HepG2 (cell line): Measurements from ENCODE around the gene PASK. TPM values are rescaled to one million over a fixed set of nuclear protein-coding genes. Genes with fewer than 3 reads are reported as not detected.

ENCODE experiments used
- ATAC-seq: fragments of 200-7000 bp; cut with Tn5 transposase; 3 replicates; pipeline ENCODE4 v1.9.1; 2020; ENCODE audit warnings: mild to moderate bottlenecking, moderate library complexity
- BruUV-seq: library from RNA; stranded (reverse); fragments of 400-500 nt; replicated peaks from 2 replicates; lab custom pipeline; 2021; lab: Mats Ljungman, UMichigan
- CTCF ChIA-PET: fragments of 300-600 bp; formaldehyde crosslinking; extraction: SDS; loops from one replicate; lab custom pipeline; 2021; ENCODE audit warnings: low total read pairs, inconsistent platforms, low intra/inter-chr PET ratio; lab: Yijun Ruan, JAX
- POLR2A ChIA-PET: fragments of 350-600 bp; sonication (Branson Sonifier 250); formaldehyde crosslinking; loops from one replicate; lab custom pipeline; 2020; ENCODE audit warnings: antibody characterized with exemption, inconsistent platforms; lab: Yijun Ruan, JAX
- DNase-seq: peaks from one replicate; pipeline ENCODE4 v3.0.0-alpha.2; 2015; ENCODE audit warnings: low spot score
- FAIRE-seq: peaks from 3 replicates; lab custom pipeline; 2011; peaks lifted over from hg19 to GRCh38; lab: Jason Lieb, UNC
- H2AFZ ChIP-seq: one replicate; pipeline ENCODE4 v1.6.1; 2011; ENCODE audit warnings: low read length, inconsistent platforms
- H3K27ac ChIP-seq: fragments of 300-600 bp; 3 replicates; pipeline ENCODE4 v1.8.0; 2011; ENCODE audit warnings: mixed run types, mild to moderate bottlenecking, mixed read lengths, low read length, inconsistent platforms; ENCODE audit not compliant: insufficient read depth; ENCODE audit errors: extremely low read length
- H3K27me3 ChIP-seq, 2 experiments: fragments of 200-600 bp in 1 of 2; 2 replicates in 1 of 2; 3 replicates in 1 of 2; pipeline versions ENCODE4 v1.6.0 to v1.8.0; 2011; ENCODE audit warnings: low read length in 2 of 2, mild to moderate bottlenecking in 2 of 2, moderate library complexity in 2 of 2, inconsistent platforms in 1 of 2; ENCODE audit not compliant: insufficient read depth in 2 of 2, control insufficient read depth in 1 of 2
- H3K36me3 ChIP-seq, 2 experiments: fragments of 200-600 bp in 1 of 2; replicated peaks in 1 of 2; 2 replicates in 1 of 2; 3 replicates in 1 of 2; pipeline versions ENCODE4 v1.5.1 to v1.8.0; 2011; ENCODE audit warnings: low read length in 2 of 2, inconsistent platforms in 1 of 2; ENCODE audit not compliant: insufficient read depth in 2 of 2, control insufficient read depth in 1 of 2
- H3K4me1 ChIP-seq: 2 replicates; pipeline ENCODE4 v1.5.1; 2012; ENCODE audit warnings: low read length, inconsistent platforms; ENCODE audit not compliant: insufficient read depth
- H3K4me2 ChIP-seq: 2 replicates; pipeline ENCODE4 v1.6.0; 2011; ENCODE audit warnings: low read depth, low read length, inconsistent platforms
- H3K4me3 ChIP-seq, 3 experiments: fragments of 200-600 bp in 1 of 3; sonication (generic), shearing (Covaris generic) in 1 of 3; replicated peaks in 1 of 3; 2 replicates each; pipeline ENCODE4 v1.5.1; 2011 to 2016; ENCODE audit warnings: low read length in 3 of 3, inconsistent platforms in 2 of 3, low read depth in 2 of 3, mild to moderate bottlenecking in 2 of 3, control low read depth in 1 of 3, mixed read lengths in 1 of 3; ENCODE audit not compliant: insufficient read depth in 1 of 3
- H3K79me2 ChIP-seq: one replicate; pipeline ENCODE4 v1.6.1; 2011; ENCODE audit warnings: low read length, inconsistent platforms; ENCODE audit not compliant: insufficient read depth
- H3K9ac ChIP-seq: 2 replicates; pipeline ENCODE4 v1.6.0; 2011; ENCODE audit warnings: mild to moderate bottlenecking, low read depth, low read length, inconsistent platforms; ENCODE audit not compliant: insufficient read depth
- H3K9me3 ChIP-seq: 2 replicates; pipeline ENCODE4 v1.5.1; 2012; ENCODE audit warnings: mild to moderate bottlenecking, low read length
- H4K20me1 ChIP-seq: 2 replicates; pipeline ENCODE4 v1.6.0; 2011; ENCODE audit warnings: inconsistent platforms, mild to moderate bottlenecking, low read length, moderate library complexity; ENCODE audit not compliant: insufficient read depth
- DR1 ChIP-seq: sonication (generic); formaldehyde crosslinking; IDR thresholded peaks from 2 replicates; pipeline ENCODE4 v1.8.0; 2021; ENCODE audit warnings: mild to moderate bottlenecking, missing genetic modification reagents, inconsistent platforms
- EED ChIP-seq: sonication (generic); formaldehyde crosslinking; IDR thresholded peaks from 2 replicates; pipeline ENCODE4 v1.5.0; 2020; ENCODE audit warnings: mild to moderate bottlenecking, missing genetic modification reagents
- IKZF5 ChIP-seq: IDR thresholded peaks from 2 replicates; pipeline ENCODE4 v1.6.1; 2018; ENCODE audit warnings: missing genetic modification reagents, mild to moderate bottlenecking, missing compliant biosample characterization
- NCOA5 ChIP-seq: sonication (generic); formaldehyde crosslinking; IDR thresholded peaks from 2 replicates; pipeline ENCODE4 v1.4.0; 2020; ENCODE audit warnings: missing genetic modification reagents
- NR0B2 ChIP-seq: sonication (generic); formaldehyde crosslinking; IDR thresholded peaks from 2 replicates; pipeline ENCODE4 v1.4.0; 2020; ENCODE audit warnings: mild to moderate bottlenecking, missing genetic modification reagents
- PAF1 ChIP-seq: IDR thresholded peaks from 2 replicates; pipeline ENCODE4 v1.6.1; 2016; ENCODE audit warnings: missing genetic modification reagents, missing compliant biosample characterization
- PAX8 ChIP-seq: sonication (generic); formaldehyde crosslinking; IDR thresholded peaks from 2 replicates; pipeline ENCODE4 v1.8.0; 2022; ENCODE audit warnings: mild to moderate bottlenecking, missing genetic modification reagents, borderline replicate concordance
- PITX1 ChIP-seq: sonication (generic); formaldehyde crosslinking; IDR thresholded peaks from 2 replicates; pipeline ENCODE4 v1.5.1; 2020; ENCODE audit warnings: mild to moderate bottlenecking, missing genetic modification reagents
- ZBED4 ChIP-seq: sonication (generic); formaldehyde crosslinking; IDR thresholded peaks from 2 replicates; pipeline ENCODE4 v1.4.0; 2020; ENCODE audit warnings: missing genetic modification reagents, borderline replicate concordance
- ZFP37 ChIP-seq: sonication (generic); formaldehyde crosslinking; IDR thresholded peaks from 2 replicates; pipeline ENCODE4 v1.4.0; 2020; ENCODE audit warnings: missing genetic modification reagents, borderline replicate concordance
- ZHX2 ChIP-seq, 2 experiments: sonication (generic) in 1 of 2; formaldehyde crosslinking in 1 of 2; IDR thresholded peaks; 2 replicates each; pipeline versions ENCODE4 v1.6.1 to v1.9.0; 2014 to 2022; ENCODE audit warnings: antibody characterized with exemption in 1 of 2, borderline replicate concordance in 1 of 2, inconsistent platforms in 1 of 2, low read depth in 1 of 2, missing genetic modification reagents in 1 of 2
- ZNF205 ChIP-seq: IDR thresholded peaks from 2 replicates; pipeline ENCODE4 v1.6.1; 2018; ENCODE audit warnings: missing biosample characterization, missing genetic modification reagents
- ZNF282 ChIP-seq: fragments of 450-650 bp; IDR thresholded peaks from 2 replicates; pipeline ENCODE4 v1.6.1; 2018; ENCODE audit not compliant: partially characterized antibody
- ZNF766 ChIP-seq: sonication (generic); formaldehyde crosslinking; IDR thresholded peaks from 2 replicates; pipeline ENCODE4 v1.5.0; 2020; ENCODE audit warnings: missing genetic modification reagents, borderline replicate concordance
- WGBS: methylation state at CpG from one replicate; pipeline ENCODE4 v1.1.6; 2017; ENCODE audit warnings: low lambda C conversion rate; 5-methylcytosine and 5-hydroxymethylcytosine counted together
- in situ Hi-C: cut with HindIII; loops from 2 replicates; pipeline ENCODE4 v1.10.0; 2017; ENCODE audit warnings: low pct_unique_long_range_greater_than_20kb; ENCODE audit not compliant: extremely low pct_ligation_motif_present
- intact Hi-C: fragments of 100-400 bp; cut with micrococcal nuclease; formaldehyde crosslinking; loops from one replicate; pipeline ENCODE4 v1.10.0; 2022; ENCODE audit not compliant: unreplicated experiment
- polyA plus RNA-seq, 8 experiments: library from polyadenylated mRNA; depleted of rRNA in 3 of 8; stranded (reverse) in 7 of 8; unstranded in 1 of 8; fragments of >200 nt; fragmentation: Illumina TruSeq in 4 of 8; extraction: Trizol in 4 of 8; gene quantifications; 2 replicates each; pipeline versions ENCODE4 v1.2.1 to v1.2.3, GENCODE V29; 2011 to 2016; ENCODE audit warnings: low read depth in 4 of 8, missing spikeins in 1 of 8, mixed read lengths in 1 of 8; ENCODE audit not compliant: insufficient read depth in 1 of 8
- total RNA-seq, 5 experiments: library from RNA; depleted of rRNA; stranded (reverse); fragments of >200 nt; fragmentation: Illumina TruSeq; extraction: Trizol; gene quantifications; 2 replicates each; pipeline ENCODE4 v1.2.3, GENCODE V29; 2016; ENCODE audit warnings: low read depth in 1 of 5

The PASK gene
- total and polyA plus RNA-seq, 2 of the 13 experiments (the other 11 are each of a cell fraction or from before 2014, with no cell fraction given): 6.9 to 17.0 TPM

GRCh38 chr2:241168366-241168765, 19.1 kb upstream of the PASK start:
- FAIRE-seq: no peak
- no peaks in the 10 kb centered on the region; a peak in 1 of 5 replicates for H3K27me3 ChIP-seq
- in situ Hi-C loops (no loop called here), intact Hi-C loops (no loop called here)
- no peak overlapping the region for H3K9ac ChIP-seq
- H2AFZ ChIP-seq: no peak overlapping the region
- no peak for ATAC-seq
- WGBS: 96% methylated on average over 15 of the region's 15 CpGs
- no peak overlapping the region for H3K4me3 ChIP-seq
- no peak for DNase-seq
- BruUV-seq: no TSS peak
- ChIA-PET POLR2A (no interaction called here), CTCF (no interaction called here)
- H3K4me2 ChIP-seq: no peak overlapping the region
- H3K36me3 ChIP-seq: peaks cover 26 to 61% of the 10 kb centered on the region in 2 experiments
- no peak overlapping the region for H3K27ac ChIP-seq
- no peaks in the 10 kb centered on the region for H3K4me1 ChIP-seq
- no peaks in the 10 kb centered on the region for H4K20me1 ChIP-seq
- no peaks in the 10 kb centered on the region for H3K79me2 ChIP-seq
- H3K9me3 ChIP-seq: no peaks in the 10 kb centered on the region
- TF ChIP-seq DR1 (CRISPR knock-in tag) (no peak), PITX1 (CRISPR knock-in tag) (no peak), PAX8 (CRISPR knock-in tag) (no peak), PAF1 (CRISPR knock-in tag) (no peak), IKZF5 (no peak), NR0B2 (CRISPR knock-in tag) (no peak), ZNF205 (CRISPR knock-in tag) (no peak), NCOA5 (CRISPR knock-in tag) (no peak), ZHX2 (IDR thresholded peaks at IDR 0.05; ENCODE audit: low read depth) (no peak), ZHX2 (CRISPR knock-in tag; IDR thresholded peaks at IDR 0.05; ENCODE audit: borderline replicate concordance) (no peak), ZNF766 (CRISPR knock-in tag) (no peak), ZFP37 (no peak), EED (CRISPR knock-in tag) (no peak), ZNF282 (no peak), ZBED4 (CRISPR knock-in tag) (no peak)
